Central memory CD8-positive, alpha-beta T cell (primary cell): ENCODE results near the gene SLX4IP.
A peak's percentile ranks its signal among the peaks of the same experiment; 100 is the strongest.

Source experiments
- ATAC-seq: fragments of 150-1000 bp; cut with Tn5 transposase; replicated peaks from 2 replicates; pipeline ENCODE4 v1.10.0; 2022; ENCODE audit warnings: mild to moderate bottlenecking, moderate FRiP score, moderate number of reproducible peaks; ENCODE audit not compliant: poor library complexity, severe bottlenecking; ENCODE audit errors: extremely low read depth
- DNase-seq, 2 donors: peaks; one replicate each; pipeline ENCODE4 v3.0.0; 2021; ENCODE audit warnings: low spot score in 2 of 2
- H3K27ac Mint-ChIP-seq: one replicate; pipeline ENCODE4 v1.8.0; 2022; ENCODE audit warnings: low read depth, mild to moderate bottlenecking, moderate library complexity, mixed read lengths
- H3K27me3 Mint-ChIP-seq: one replicate; pipeline ENCODE4 v1.8.0; 2022; ENCODE audit warnings: mixed read lengths
- H3K36me3 Mint-ChIP-seq: one replicate; pipeline ENCODE4 v1.8.0; 2022; ENCODE audit warnings: mild to moderate bottlenecking, moderate library complexity, mixed read lengths; ENCODE audit not compliant: insufficient read depth
- H3K4me1 Mint-ChIP-seq: one replicate; pipeline ENCODE4 v1.8.0; 2022; ENCODE audit warnings: mixed read lengths
- H3K4me3 Mint-ChIP-seq: one replicate; pipeline ENCODE4 v1.8.0; 2022; ENCODE audit warnings: mild to moderate bottlenecking, moderate library complexity, mixed read lengths
- H3K9me3 Mint-ChIP-seq: one replicate; pipeline ENCODE4 v1.8.0; 2022; ENCODE audit warnings: mixed read lengths

The SLX4IP gene

DNA sequence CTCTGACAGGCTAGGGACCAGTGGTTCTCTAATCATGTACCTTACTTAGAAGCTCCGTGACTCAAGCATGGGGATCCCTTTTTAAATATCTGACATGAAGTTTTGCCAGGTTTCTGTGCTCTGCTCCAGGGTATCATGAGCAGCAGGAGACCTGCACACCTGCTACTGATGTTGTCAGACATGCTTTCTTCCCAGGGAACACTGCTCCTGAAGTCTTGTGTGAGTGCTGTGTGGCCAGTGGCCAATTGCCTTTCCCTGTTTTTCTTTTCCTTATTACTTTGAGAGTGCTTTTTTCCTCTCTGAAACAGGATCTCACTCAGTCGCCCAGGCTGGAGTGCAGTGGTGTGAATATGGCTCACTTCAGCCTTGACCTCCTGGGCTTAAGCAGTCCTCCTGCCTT lies 26.4 kb downstream of the SLX4IP start:
- DNase-seq (no peak), ATAC-seq (no peak)
- Mint-ChIP-seq H3K4me1 (peaks cover 19% of the 10 kb centered on the region), H3K9me3 (peaks cover 14% of the 10 kb centered on the region), H3K27ac (no peak overlapping the region), H3K4me3 (no peak overlapping the region), H3K36me3 (peaks cover 2% of the 10 kb centered on the region), H3K27me3 (no peaks in the 10 kb centered on the region)

DNA sequence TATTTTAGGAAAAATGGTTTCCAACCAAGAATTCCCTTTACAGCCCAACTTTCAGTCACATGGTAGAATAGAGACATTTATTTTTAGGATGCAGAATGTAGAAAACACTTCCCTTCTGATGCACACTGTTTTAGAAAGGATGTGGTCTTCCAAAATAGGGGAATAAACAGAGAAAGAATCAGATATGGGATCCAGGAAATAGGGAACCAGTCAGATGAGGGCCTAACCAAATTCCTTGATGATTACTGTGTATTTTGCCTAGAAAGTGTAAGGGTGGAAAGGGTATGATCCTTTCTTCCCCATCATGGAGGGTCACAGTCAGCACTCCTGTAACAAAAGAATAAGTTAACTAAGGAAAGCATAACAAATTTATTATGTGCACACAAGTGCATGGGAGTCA lies 27.4 kb downstream of the SLX4IP start:
- ATAC-seq = no peak
- Mint-ChIP-seq H3K27me3 (no peaks in the 10 kb centered on the region), H3K4me1 (peaks cover 19% of the 10 kb centered on the region), H3K36me3 (peaks cover 2% of the 10 kb centered on the region), H3K9me3 (peaks cover 7% of the 10 kb centered on the region), H3K27ac (no peak overlapping the region), H3K4me3 (no peak overlapping the region)
- no peak for DNase-seq

DNA sequence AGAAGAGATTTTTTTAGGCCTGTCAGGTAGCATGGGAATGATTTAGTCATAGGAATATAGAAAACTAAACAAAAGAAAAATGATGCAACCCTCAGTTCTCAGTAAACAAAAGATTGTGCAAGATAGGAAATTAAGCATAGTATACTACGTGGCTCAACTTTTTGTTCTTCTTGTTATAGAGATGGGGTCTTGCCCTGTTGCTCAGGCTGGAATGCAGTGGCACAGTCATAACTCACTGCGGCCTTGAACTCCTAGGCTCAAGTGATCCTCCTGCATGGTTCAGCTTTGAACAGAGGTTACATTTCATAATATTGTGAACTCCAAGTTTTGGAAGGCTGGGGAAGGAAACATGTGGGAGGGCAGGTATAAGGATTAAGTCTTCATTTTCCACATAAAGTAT lies 28.5 kb downstream of the SLX4IP start:
- peaks cover 2% of the 10 kb centered on the region for H3K36me3 Mint-ChIP-seq
- ATAC-seq (no peak), DNase-seq (no peak)
- no peak overlapping the region for H3K27ac Mint-ChIP-seq
- H3K27me3 Mint-ChIP-seq = no peaks in the 10 kb centered on the region
- peaks cover 5% of the 10 kb centered on the region for H3K9me3 Mint-ChIP-seq
- peaks cover 19% of the 10 kb centered on the region for H3K4me1 Mint-ChIP-seq
- no peak overlapping the region for H3K4me3 Mint-ChIP-seq

GRCh38 chr20:10465135-10465534 lies 30.0 kb downstream of the SLX4IP start:
- Mint-ChIP-seq H3K36me3 (peaks cover 2% of the 10 kb centered on the region), H3K27me3 (no peaks in the 10 kb centered on the region), H3K4me3 (no peak overlapping the region), H3K27ac (no peak overlapping the region), H3K4me1 (peaks cover 24% of the 10 kb centered on the region), H3K9me3 (peaks cover 5% of the 10 kb centered on the region)
- DNase-seq (no peak), ATAC-seq (no peak)

GRCh38 chr20:10466325-10466724 lies 31.2 kb downstream of the SLX4IP start:
- no peaks in the 10 kb centered on the region for H3K27me3 Mint-ChIP-seq
- no peak for DNase-seq
- H3K36me3 Mint-ChIP-seq = peaks cover 2% of the 10 kb centered on the region
- ATAC-seq = no peak
- H3K4me3 Mint-ChIP-seq = no peak overlapping the region
- peaks cover 5% of the 10 kb centered on the region for H3K9me3 Mint-ChIP-seq
- no peak overlapping the region for H3K27ac Mint-ChIP-seq
- H3K4me1 Mint-ChIP-seq = peaks cover 20% of the 10 kb centered on the region

- H3K27ac Mint-ChIP-seq = no peak overlapping the region
- peaks cover 5% of the 10 kb centered on the region for H3K9me3 Mint-ChIP-seq
- ATAC-seq = no peak
- H3K27me3 Mint-ChIP-seq = no peaks in the 10 kb centered on the region
- H3K4me3 Mint-ChIP-seq = no peak overlapping the region
- H3K36me3 Mint-ChIP-seq = no peaks in the 10 kb centered on the region
- DNase-seq = no peak
- H3K4me1 Mint-ChIP-seq = peaks cover 20% of the 10 kb centered on the region
These were observed 31.8 kb downstream of the SLX4IP start for GRCh38 chr20:10466855-10467254.

- Mint-ChIP-seq H3K4me1 (peaks cover 13% of the 10 kb centered on the region), H3K9me3 (peaks cover 5% of the 10 kb centered on the region), H3K27ac (peak overlapping the region; percentile 9), H3K27me3 (no peaks in the 10 kb centered on the region), H3K4me3 (no peak overlapping the region), H3K36me3 (no peaks in the 10 kb centered on the region)
- ATAC-seq (no peak), DNase-seq (no peak)
These were observed 32.7 kb downstream of the SLX4IP start for GRCh38 chr20:10467681-10468339.

GRCh38 chr20:10468340-10468845 lies 33.3 kb downstream of the SLX4IP start:
- no peak for DNase-seq
- H3K4me1 Mint-ChIP-seq = peaks cover 7% of the 10 kb centered on the region
- no peaks in the 10 kb centered on the region for H3K9me3 Mint-ChIP-seq
- no peaks in the 10 kb centered on the region for H3K27me3 Mint-ChIP-seq
- no peaks in the 10 kb centered on the region for H3K36me3 Mint-ChIP-seq
- no peak for ATAC-seq
- peak overlapping the region; percentile 9 for H3K27ac Mint-ChIP-seq
- H3K4me3 Mint-ChIP-seq = no peak overlapping the region

DNA sequence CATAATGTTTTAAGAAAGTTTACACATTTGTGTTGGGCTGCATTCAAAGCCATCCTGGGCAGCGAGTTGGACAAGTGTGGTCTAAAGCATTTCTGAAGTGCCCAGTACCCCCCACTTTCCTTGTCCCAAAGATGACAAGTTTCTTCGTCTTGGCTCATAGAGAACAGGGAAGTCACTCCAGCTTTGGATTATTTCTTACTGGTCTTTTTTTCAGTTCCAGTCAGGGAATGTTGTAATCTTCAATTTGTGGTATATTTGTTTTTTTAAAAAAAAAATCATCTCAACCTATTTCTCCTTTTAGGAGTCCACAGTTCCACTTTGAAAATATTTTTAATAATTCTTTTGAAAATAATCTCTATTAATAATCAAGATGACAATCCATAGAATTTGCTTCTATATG lies 34.0 kb downstream of the SLX4IP start:
- Mint-ChIP-seq H3K36me3 (no peaks in the 10 kb centered on the region), H3K4me3 (no peak overlapping the region), H3K4me1 (peaks cover 7% of the 10 kb centered on the region), H3K9me3 (no peaks in the 10 kb centered on the region), H3K27ac (peak overlapping the region; percentile 9), H3K27me3 (no peaks in the 10 kb centered on the region)
- DNase-seq (no peak), ATAC-seq (no peak)

- ATAC-seq (peak; percentile 43), DNase-seq (no peak)
- Mint-ChIP-seq H3K36me3 (no peaks in the 10 kb centered on the region), H3K9me3 (no peaks in the 10 kb centered on the region), H3K4me1 (peaks cover 10% of the 10 kb centered on the region), H3K4me3 (no peak overlapping the region), H3K27me3 (no peaks in the 10 kb centered on the region), H3K27ac (no peak overlapping the region)
These were observed 34.5 kb downstream of the SLX4IP start for GRCh38 chr20:10469599-10469998.

- Mint-ChIP-seq H3K27me3 (no peaks in the 10 kb centered on the region), H3K9me3 (no peaks in the 10 kb centered on the region), H3K4me1 (peaks cover 17% of the 10 kb centered on the region), H3K4me3 (no peak overlapping the region), H3K36me3 (no peaks in the 10 kb centered on the region), H3K27ac (peak overlapping the region; percentile 16)
- DNase-seq = no peak
- ATAC-seq = no peak
These were observed 35.2 kb downstream of the SLX4IP start for GRCh38 chr20:10470276-10470675.

DNA sequence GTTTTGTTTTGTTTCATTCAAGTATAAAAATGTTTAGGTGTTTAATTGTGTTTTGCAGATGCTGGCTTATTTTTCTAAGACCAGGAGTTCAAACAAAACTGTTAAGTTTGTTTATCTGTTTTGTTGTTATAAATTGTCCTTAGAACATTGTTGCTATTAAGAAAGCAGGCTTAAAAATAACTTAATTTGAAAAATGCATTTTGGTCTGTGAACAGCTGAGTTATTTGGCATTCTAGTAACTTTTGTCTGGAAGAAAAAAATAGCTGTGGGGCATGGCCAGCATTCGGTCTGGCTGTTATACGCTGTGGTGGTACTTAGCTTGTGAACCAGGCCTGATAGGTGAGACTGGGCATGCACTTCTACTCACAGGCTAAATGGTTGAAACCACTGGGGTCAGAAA lies 37.8 kb downstream of the SLX4IP start:
- Mint-ChIP-seq H3K4me1 (peaks cover 27% of the 10 kb centered on the region), H3K9me3 (no peaks in the 10 kb centered on the region), H3K36me3 (no peaks in the 10 kb centered on the region), H3K27ac (peak overlapping the region; percentile 32), H3K4me3 (no peak overlapping the region), H3K27me3 (no peaks in the 10 kb centered on the region)
- ATAC-seq (no peak), DNase-seq (no peak)

- Mint-ChIP-seq H3K4me1 (peaks cover 31% of the 10 kb centered on the region), H3K27ac (no peak overlapping the region), H3K9me3 (no peaks in the 10 kb centered on the region), H3K4me3 (no peak overlapping the region), H3K36me3 (no peaks in the 10 kb centered on the region), H3K27me3 (no peaks in the 10 kb centered on the region)
- ATAC-seq (no peak), DNase-seq (no peak)
These were observed 39.6 kb downstream of the SLX4IP start for GRCh38 chr20:10474606-10475184.
